Lung microvascular endothelial cell (primary cell): Measurements from ENCODE around the gene UBAP1L. TPM values are rescaled to one million over a fixed set of nuclear protein-coding genes. Genes with fewer than 3 reads are reported as not detected.
A peak's percentile ranks its signal among the peaks of the same experiment; 100 is the strongest.
"Not testable (repeated sequence)": the region's sequence is repeated elsewhere in the genome, so short reads cannot be mapped to it uniquely, and the experiment has no call there.

Source experiments
- DNase-seq, 2 donors: peaks; one replicate each; pipeline versions ENCODE4 v3.0.0 to v3.0.0-alpha.2; 2010; ENCODE audit warnings: low read depth in 2 of 2
- total RNA-seq: library from RNA; depleted of rRNA; stranded (reverse); fragments of >200 nt; gene quantifications from 2 replicates; pipeline ENCODE4 v1.2.1, GENCODE V29; 2014

UBAP1L gene
- total RNA-seq, 1 donor from 2014 or later = 2.6 TPM

- no peak for DNase-seq
Measured at GRCh38 chr15:65084500-65085206, 30.3 kb downstream of the UBAP1L start.

- peak in 1 of 2 donors; percentile 30 for DNase-seq
Measured at GRCh38 chr15:65083262-65083701, 31.7 kb downstream of the UBAP1L start.

DNA sequence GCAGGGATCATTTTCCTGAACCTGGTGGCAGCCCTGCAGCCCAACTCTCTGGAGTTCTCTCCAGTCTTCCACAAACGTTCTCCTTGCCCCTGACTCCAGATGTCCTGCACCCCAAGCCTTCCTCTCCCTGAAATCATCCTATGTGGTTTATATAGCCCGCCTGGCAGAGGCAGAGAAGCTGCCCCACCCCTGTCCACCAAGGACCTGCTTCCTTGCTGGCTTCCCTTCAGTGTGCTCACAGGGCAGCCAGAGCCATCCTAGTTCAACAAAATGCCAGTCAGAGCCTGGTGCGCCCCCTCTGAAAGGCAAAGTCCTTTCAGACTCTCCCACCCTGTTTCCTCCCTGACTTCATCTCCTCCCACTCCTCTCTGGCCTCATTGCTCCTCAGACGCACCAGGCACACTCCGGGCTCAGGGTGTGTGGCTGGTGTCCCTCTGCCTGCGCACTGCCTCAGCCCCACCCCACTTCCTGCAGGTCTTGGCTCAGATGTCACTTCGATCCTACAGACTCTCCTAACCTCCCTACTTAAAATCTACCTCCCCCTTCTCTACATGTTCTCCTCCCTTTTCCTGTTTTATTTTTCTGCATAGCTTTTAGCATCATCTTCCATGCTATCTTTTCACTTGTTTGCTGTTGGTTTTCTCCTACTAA is 32.6 kb downstream of the UBAP1L start:
- DNase-seq = no peak

- no peak for DNase-seq
Measured at GRCh38 chr15:65081758-65082157, 33.2 kb downstream of the UBAP1L start.

DNA sequence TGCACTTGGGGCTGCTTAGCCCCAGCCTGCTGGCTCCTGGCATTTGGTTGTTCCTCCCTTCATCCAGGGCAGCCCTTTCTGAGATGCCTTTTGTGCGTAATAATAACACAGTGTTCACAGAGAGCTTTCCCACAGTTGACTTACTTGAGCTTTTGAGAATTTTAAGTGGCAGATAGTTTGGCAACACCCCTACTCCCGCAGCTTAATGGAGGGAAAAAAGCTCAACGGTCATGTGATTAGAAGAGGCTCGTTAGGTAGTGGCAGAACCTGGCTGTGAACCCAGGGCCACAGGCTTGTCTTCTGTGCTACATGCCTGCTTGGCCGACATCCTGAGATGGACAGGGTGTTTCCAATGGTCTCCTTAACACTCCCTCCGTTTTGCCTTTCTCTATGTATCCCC is 33.7 kb downstream of the UBAP1L start:
- no peak for DNase-seq

DNA sequence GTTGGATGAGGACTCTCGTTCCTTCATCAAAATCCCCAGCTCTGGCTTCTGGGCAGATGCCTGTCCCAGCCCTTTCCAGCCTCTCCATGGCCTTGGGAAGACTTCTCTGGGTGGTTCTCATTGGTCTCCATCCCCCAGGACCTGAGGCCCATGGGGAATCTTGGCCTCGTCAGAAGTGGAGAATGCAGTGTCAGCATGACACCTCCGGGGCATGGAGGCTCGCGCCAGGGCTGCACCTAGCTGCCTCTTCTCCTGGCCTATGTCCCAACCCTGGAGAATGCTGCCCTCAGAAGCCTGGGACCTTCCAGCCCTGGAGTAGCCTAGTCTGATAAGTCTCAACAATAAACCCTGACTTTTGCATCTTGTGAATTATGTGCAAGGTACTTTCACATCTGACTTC is 35.4 kb downstream of the UBAP1L start:
- DNase-seq = no peak

DNA sequence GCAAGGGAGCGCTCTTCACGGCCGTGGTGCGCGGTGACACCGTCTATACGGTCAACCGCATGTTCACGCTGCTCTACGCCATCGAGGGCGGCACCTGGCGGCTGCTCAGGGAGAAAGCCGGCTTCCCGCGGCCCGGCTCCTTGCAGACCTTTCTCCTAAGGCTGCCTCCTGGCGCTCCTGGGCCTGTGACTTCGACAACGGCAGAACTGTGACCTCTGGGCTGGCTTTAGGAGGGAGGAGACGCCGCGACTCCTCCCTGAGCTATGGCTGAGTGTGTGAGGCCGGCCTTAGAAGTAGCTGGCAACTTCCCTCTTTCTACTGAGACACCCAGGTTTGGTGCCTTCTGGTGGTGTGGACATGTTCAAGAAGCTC is 37.0 kb downstream of the UBAP1L start:
- DNase-seq = peak; percentile 75 to 78

DNA sequence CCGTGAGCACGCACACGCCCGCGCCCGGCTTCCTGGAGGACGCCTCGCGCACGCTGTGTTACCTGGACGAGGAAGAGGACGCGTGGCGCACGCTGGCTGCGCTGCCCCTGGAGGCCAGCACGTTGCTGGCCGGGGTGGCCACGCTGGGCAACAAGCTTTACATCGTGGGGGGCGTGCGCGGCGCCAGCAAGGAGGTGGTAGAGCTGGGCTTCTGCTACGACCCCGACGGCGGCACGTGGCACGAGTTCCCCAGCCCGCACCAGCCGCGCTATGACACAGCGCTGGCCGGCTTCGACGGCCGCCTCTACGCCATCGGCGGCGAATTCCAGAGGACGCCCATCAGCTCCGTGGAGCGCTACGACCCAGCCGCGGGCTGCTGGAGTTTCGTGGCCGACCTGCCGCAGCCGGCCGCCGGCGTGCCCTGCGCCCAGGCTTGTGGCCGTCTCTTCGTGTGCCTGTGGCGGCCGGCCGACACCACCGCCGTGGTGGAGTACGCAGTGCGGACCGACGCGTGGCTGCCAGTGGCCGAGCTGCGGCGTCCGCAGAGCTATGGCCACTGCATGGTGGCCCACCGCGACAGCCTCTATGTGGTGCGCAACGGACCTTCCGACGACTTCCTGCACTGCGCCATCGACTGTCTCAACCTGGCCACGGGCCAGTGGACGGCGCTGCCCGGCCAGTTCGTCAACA is 37.6 kb downstream of the UBAP1L start:
- no peak for DNase-seq

- DNase-seq = no peak
Measured at GRCh38 chr15:65076486-65077290, 38.3 kb downstream of the UBAP1L start, which contains the start of gene KBTBD13. TSS of gene KBTBD13 (plus strand) at chr15:65076746. CDS start at chr15:65076816, 70 bp downstream.

GRCh38 chr15:65075607-65076395 is 39.2 kb downstream of the UBAP1L start:
- DNase-seq = peak in 1 of 2 donors; percentile 36

DNA sequence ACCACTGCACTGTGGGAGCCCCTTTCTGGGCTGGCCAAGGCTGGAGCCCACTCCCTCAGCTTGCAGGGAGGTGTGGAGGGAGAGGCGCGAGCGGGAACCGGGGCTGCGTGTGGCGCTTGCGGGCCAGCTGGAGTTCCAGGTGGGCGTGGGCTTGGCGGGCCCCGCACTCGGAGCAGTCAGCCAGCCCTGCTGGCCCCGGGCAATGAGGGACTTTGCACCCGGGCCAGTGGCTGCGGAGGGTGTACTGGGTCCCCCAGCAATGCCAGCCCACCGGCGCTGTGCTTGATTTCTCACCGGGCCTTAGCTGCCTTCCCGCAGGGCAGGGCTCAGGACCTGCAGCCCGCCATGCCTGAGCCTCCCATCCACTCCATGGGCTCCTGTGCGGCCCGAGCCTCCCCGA is 40.1 kb downstream of the UBAP1L start:
- not testable (repeated sequence) for DNase-seq

DNA sequence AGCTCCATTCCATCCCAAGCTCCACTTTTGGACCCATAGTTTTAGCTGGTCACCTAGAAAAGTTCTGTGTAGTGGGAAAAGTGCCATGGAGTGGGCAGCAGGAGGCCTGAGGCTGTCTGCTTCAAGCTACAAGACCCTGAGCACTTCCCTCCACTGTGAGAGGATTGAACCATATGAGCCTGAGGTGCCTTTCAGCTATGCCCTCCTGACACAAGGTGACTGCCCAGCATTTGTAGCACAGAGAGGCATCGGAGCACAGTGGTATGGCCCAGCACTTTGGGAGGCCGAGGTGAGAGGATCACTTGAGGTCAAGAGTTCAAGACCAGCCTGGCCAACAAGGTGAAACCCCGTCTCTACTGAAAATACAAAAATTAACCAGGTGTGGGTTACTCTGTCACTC is 42.4 kb downstream of the UBAP1L start:
- no peak for DNase-seq

GRCh38 chr15:65072027-65072426 is 43.0 kb downstream of the UBAP1L start:
- DNase-seq = peak in 1 of 2 donors; percentile 20

DNA sequence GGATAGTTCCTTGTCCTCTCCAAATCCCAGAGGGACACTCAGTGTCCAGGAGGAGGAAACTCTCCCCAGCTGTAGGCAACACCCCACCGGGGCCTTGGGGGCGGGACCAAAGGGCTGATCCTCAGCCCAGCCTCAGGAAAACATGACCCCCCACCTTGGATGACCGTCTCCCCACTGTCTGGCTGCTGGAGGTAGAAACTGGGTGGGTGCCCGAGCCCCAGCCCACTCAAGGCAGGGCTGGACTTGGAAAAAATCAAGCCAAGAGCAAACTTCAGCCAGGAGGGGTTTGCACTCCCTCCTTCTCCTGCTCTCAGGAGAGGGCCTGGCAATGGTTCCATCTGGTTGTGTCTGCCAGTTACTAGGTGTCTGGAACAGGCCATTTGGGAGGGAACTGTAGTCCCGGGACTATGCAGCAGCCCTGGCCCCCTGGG is 43.6 kb downstream of the UBAP1L start:
- no peak for DNase-seq

- no peak for DNase-seq
Measured at GRCh38 chr15:65069779-65070546, 45.0 kb downstream of the UBAP1L start.

DNA sequence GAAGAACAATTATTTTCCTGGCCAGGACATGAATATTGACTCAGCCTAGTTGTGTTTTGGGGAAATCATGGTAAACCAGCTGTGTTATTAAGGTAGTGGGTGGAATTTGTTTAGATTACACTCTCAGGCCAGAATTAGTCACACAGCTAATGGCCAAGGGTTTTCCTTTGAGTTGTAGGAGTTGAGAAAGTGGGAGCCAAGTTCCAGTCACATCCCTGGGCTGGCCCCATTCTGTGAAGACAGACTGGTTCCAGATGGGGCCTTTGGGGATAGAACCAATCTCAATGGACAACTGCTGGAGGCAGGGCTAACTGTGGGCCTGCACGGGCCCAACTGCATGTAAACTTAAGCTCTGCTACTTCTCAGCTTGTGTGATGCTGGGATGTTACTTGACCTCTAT is 45.8 kb downstream of the UBAP1L start:
- peak in 1 of 2 donors; percentile 59 for DNase-seq

- DNase-seq = no peak
Measured at GRCh38 chr15:65068403-65068788, 46.6 kb downstream of the UBAP1L start.

- no peak for DNase-seq
Measured at GRCh38 chr15:65067645-65068402, 47.2 kb downstream of the UBAP1L start, which contains the start of gene RASL12. TSS of gene RASL12 (minus strand) at chr15:65067991. CDS start at chr15:65067835, 156 bp downstream.

GRCh38 chr15:65067317-65067644 is 47.7 kb downstream of the UBAP1L start:
- no peak for DNase-seq
